ENCODE measurements around the gene AAK1. TPM values are rescaled to one million over a fixed set of nuclear protein-coding genes. Genes with fewer than 3 reads are reported as not detected.
A peak's percentile ranks its signal among the peaks of the same experiment; 100 is the strongest.

Gene AAK1
- total RNA-seq, 2 donors from 2014 or later: 63.0 to 67.0 TPM

DNA sequence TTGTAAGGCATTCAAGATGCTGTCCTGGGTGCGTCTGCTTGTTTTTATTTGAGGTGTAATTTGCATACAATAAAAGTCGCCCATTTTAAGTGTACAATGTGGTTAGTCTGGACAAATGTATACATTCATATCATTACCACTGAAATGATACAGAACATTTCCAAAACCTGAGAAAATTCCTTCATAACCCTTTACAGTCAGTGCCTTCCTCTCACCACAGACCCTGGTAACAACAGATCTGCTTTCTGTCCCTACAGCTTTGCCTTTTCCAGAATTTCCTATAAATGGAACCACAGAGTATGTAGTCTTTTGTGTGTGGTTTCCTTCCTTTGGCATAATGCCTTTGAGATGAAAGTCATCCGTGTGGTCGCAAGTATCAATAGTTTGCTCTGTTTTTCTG lies 160.5 kb downstream of the AAK1 start:
- DNase-seq (ENCODE audit: low spot score): no peak
- intact Hi-C loops (cut with DNase I): no loop called here

DNA sequence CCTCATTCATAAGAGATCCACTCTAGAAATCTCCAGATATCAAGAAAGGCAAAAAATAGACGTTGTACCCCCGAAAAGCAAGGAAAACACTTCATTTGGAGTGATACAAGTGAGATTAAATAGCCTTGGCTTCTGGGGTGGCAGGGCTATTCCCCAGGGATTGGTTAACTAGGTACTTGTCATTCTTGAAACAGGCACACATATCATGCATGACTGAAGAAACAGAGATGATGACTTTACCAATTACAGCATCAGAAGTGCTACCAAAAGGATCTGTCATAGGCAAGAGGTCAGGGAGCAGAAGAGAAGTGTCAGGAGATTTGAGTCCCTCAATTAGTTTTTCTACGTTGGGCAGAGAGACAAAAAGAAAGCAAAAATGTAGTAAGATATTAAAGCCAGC lies 161.1 kb downstream of the AAK1 start:
- no peak for DNase-seq (ENCODE audit: low spot score)
- intact Hi-C loops (cut with DNase I): no loop called here

DNA sequence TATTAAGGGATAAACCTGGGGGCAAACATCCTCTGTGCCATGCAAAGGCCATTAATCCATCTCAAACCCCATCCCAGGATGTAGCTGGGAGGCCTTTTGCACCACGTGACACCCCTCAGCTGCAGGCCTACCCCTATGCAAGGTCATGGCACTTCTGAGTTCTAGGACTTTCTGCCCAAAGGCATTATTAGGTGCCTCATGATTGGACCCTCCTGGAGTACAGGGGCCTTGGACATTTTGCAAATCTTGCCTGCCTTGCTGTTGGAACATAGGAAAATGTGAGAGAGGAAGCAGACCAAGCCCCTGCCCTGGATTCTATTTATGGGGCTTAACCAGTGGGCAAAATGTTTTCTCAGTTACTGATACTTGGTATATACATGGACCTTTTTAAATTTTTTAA lies 162.1 kb downstream of the AAK1 start:
- intact Hi-C loops (cut with DNase I): no loop called here
- no peak for DNase-seq (ENCODE audit: low spot score)

DNA sequence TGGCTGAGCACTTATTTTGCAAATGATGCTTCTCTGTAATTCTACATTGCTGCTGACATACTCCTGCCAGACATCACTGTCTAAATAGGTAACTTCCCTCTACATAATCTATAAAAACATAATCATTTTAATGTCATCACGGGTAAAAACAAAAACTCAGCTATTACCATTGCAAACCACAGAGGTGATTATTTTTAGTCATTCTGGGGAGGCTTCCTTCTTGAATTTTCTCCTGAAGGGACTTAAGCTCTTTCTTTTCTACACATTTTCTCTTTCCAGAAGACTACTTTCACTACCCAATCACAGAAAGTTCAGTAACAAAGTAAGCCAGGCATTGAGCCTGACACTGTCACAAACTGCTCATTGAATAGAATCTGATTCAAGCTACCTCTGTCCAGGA lies 165.9 kb downstream of the AAK1 start:
- DNase-seq (ENCODE audit: low spot score): no peak
- intact Hi-C loops (cut with DNase I): no loop called here

DNA sequence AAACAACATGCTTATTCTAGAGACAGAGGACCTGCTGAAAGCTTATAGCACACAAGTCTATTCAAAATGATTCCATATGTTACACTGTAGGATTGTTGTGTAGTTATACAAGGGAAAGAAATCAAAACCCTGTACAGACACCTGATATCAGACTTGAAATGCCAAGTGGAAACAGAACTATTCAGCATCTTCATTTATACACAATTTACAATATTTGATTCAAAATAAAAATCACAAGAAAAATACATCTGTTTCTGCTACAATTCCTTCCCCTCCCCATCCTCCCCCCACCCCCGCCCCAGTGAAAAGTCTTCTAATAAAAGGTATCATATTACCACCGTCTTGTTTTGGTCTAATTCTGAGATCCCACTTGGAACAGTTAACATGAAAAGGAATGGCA lies 168.9 kb downstream of the AAK1 start:
- intact Hi-C loops (cut with DNase I): no loop called here
- DNase-seq (ENCODE audit: low spot score): no peak

DNA sequence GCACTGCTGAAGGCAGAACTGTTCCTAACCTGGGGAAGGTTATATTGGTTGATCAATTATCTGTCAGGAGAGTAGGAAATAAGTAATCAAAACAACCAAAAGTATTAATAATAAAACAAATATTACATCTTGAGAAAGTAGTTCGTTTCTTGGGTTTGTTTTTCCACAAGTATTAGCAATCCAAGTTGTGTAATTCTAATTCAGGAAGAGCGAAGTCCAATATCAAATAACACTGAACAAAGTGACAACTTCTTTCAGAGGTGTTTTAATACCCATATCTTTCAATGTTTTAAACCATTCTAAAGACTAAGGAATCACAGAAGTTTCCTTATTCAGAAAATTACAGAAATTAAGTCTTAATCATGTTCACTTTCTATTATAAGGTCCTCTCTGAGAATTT lies 171.7 kb downstream of the AAK1 start:
- intact Hi-C loops (cut with DNase I): no loop called here
- DNase-seq (ENCODE audit: low spot score): no peak

DNA sequence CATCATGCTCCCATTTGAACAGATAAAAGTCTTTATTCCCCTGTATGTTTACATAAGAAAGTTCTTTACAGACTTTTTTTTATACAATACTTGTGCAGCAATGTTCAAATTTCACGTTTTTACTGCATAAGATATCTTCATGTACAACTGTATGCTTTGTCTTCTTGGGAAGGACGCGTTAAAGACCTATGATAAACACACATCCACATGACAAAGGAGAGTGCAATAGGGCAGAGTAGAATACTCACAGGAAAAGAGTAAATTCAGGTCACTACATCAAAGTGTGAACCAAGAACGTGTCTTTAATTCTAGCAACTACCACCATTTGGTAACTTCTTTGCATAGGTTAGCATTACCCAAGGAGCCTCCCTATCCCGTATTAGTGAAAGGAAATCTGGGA lies 172.6 kb downstream of the AAK1 start:
- no peak for DNase-seq (ENCODE audit: low spot score)
- intact Hi-C loops (cut with DNase I): no loop called here

DNA sequence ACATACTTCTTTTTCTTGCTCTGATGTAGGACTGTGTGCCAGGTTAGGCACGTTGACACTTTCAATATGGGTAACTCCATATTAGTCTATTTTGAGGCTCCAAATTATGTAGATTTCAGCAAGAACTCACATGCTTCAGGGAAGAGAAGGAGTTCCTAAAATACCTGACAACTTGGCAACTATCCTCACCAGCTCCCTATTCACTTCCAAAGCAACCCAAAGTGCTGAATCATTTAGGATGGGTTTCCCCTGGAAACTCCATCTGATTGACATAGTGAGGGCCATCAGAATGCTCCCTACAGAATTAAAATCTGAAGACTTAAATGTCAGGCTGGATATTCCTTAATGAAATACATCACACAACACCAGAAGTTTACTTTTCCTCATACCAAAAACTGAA lies 173.8 kb downstream of the AAK1 start:
- no peak for DNase-seq (ENCODE audit: low spot score)
- intact Hi-C loops (cut with DNase I): no loop called here

DNA sequence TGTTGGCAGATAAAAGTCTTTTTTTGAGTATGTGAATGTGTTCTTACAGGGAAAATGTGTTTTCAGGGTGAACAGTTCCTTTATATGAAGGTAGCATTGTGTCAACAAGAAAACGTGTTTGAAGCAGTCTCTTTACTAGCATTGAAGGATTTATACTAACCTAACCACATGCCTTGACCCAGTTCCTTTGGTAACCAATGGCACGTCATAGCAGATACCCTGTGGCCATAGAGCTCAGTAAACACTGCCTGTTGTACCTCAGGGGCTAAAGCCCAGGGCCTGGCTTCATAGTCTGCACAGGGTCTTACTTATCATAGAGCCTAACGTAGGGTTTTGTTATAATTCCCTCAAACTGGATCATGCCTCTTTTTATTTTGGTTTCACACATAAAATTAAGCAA lies 174.2 kb downstream of the AAK1 start:
- intact Hi-C loops (cut with DNase I): no loop called here
- no peak for DNase-seq (ENCODE audit: low spot score)

DNA sequence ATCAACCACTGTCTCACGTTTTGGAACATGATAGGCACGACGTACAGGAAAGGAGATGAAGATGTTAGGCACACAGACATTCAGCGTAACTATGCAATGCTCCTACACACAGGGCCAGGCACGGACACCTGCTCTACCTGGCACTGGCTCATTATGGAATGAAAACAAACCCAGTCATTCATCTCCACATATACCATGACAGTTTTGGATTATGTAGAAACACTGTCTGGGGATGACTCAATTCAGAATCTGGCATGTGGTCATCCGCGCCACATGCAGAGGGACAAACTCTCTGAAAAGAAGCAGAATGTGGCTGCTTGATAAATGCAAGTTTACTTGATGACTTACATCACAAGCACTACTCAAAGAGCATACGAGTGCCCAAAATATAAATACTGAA lies 176.8 kb downstream of the AAK1 start:
- intact Hi-C loops (cut with DNase I): no loop called here
- DNase-seq (ENCODE audit: low spot score): no peak

DNA sequence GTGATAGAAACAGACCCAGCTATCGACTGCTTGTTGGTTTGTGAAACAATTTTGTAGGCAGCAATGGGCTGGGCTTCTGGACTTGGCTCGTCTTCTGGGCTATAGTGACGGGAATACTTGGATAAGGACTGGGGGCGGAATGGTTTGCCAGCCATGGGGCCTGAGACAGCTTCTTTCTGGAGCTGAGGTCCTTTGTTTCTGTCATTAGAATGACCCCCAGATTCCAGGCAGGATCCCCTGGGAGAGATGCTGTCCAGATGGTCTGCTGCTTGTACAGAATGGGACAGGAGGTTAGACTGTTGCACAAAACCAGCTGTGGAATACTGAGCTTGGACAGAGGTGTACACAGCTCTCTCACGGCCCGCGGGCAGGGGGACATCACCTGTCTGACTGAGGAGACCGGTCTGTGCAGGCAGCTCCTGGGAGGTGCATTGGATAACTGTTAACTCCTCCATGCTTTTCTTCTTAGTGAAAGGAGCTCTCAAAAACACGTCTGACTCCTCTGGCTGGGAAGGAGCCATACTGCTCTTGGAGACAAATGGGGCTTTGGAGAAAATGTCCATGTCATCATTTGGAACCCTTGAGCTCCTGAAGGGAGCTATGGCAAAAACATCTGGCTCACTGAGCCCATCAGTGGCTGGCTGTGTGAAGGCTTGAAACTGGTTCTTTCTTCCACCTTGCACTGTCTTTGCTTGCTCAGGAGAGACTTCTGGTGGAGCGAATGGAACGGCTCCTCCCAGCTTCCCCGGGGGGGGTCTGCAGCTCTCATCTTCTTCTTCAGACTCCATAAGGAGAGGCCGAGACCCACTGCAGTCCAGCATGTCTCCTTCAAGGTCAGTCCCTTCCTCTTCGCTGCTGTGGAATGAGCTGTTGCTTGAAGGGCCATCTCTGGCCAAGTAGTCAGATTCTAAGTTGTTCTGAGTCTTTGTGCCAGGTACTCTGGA lies 177.8 kb downstream of the AAK1 start:
- intact Hi-C loops (cut with DNase I): no loop called here
- peak; percentile 90 for DNase-seq (ENCODE audit: low spot score)

DNA sequence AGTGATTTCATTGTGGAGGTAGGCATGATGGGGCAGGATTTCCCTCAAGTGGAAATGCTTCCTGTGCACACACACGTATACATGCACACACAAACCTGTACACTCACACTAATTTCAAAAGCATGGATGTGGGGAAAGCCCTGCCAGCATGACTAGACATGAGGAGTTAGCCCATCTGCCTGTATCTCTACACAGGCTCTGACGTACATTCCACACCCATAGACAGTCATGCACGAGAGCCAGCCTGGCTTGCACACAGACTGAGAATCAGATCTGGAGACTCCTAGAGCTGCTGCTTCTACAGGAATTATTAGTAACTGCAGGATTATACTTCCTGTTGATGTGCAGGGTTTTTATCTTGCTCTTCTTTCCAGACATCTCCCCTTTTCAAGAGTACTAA lies 179.0 kb downstream of the AAK1 start:
- intact Hi-C loops (cut with DNase I): no loop called here
- DNase-seq (ENCODE audit: low spot score): peak; percentile 88

DNA sequence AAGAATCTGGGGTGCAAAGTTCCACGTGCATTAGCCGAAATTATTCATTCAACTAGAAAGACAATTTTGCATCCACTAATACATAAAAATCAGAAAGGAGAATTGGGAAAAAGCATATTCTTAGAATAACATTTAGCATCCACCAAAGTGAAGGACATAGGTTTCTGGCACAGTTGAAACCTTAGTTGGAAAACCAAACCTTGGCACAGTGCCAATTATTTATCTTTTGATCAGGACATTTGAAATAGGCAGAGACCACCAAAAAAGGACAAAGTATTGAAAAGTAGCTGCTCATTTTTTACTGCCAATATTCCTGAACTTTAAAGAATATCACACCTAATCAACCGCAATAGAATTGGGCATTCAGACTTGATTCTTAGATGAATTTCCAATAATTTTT lies 180.8 kb downstream of the AAK1 start:
- intact Hi-C loops (cut with DNase I): no loop called here
- no peak for DNase-seq (ENCODE audit: low spot score)

DNA sequence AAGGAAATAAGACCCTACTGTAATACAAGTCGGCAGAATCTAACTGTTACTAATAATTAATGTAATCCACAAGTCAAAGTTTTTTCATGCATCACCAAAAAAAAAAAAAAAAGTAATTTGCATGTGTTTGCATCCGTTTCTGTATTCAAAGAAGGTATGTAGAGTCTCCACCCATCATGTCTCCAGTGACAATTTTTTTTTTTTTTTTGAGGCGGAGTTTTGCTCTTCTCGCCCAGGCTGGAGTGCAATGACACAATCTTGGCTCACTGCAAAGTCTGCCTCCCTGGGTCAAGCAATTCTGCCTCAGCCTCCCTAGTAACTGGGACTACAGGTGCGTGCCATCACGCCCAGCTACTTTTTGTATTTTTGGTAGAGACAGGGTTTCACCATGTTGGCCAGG lies 182.1 kb downstream of the AAK1 start:
- DNase-seq (ENCODE audit: low spot score): no peak
- intact Hi-C loops (cut with DNase I): no loop called here

DNA sequence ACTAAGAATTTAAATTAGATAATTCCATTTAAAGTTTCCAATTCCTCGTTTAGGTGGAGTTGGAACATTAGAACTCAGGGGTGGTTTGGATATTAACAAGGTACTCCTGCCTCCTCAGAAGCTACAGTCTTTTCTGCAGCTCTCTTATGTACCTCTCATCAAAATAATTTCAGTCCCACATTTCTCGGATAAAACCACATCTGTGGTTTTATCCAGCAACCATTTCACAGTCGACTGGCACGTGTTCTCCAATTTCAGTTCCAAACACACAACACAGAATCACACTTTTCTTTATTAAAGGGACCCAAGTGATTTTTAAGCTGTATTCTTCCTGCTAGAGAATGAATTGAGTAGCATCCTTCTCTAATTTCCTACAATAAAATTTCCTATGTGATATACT lies 183.6 kb downstream of the AAK1 start:
- intact Hi-C loops (cut with DNase I): no loop called here
- no peak for DNase-seq (ENCODE audit: low spot score)

DNA sequence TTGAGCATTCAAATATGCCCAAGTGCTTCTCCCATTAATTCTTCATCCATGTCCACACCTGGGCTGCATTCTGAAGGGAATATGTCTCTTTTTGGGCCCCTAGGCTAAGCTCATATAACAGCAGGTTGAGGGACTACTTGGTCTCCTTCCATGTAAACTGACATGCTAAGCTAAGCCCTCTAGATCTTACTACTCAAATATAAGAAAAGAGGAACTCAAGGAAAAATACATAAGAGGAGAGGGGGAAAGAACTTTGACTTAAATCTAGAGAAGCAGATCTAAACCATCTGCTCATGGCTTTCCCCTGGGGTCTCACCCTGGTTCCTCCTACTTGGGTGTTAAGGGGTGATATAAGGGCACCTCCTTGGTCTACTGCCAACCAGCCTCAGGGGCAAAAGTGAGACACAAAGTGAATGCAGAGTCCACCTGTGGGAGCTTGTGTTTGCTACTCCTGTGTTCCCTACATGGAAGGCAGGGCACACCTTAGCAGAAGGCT lies 186.5 kb downstream of the AAK1 start:
- DNase-seq (ENCODE audit: low spot score): no peak
- intact Hi-C loops (cut with DNase I): loop anchor here in 1 of 2 donors (1.0 kb wide), 1 partner anchor 31 kb away; no protein-coding TSS in a partner anchor

DNA sequence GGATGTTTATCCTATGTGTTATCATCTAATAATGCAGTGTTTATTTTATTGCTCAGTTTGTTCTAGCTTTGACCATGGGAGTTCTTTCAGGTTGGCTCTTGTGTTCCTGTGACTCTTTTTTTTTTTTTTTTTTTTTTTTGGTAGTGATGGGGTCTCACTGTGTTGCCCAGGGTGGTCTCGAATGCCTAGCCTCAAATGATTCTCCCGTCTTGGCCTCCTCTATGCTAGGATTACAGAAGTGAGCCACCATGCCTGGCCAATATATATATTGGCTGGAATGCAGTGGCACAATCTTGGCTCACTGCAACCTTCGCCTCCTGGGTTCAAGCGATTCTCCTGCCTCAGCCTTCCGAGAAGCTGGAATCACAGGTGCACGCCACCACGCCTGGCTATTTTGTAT lies 187.4 kb downstream of the AAK1 start:
- intact Hi-C loops (cut with DNase I): loop anchor here in 1 of 2 donors (1.0 kb wide), 1 partner anchor 30 kb away; no protein-coding TSS in a partner anchor
- DNase-seq (ENCODE audit: low spot score): no peak

DNA sequence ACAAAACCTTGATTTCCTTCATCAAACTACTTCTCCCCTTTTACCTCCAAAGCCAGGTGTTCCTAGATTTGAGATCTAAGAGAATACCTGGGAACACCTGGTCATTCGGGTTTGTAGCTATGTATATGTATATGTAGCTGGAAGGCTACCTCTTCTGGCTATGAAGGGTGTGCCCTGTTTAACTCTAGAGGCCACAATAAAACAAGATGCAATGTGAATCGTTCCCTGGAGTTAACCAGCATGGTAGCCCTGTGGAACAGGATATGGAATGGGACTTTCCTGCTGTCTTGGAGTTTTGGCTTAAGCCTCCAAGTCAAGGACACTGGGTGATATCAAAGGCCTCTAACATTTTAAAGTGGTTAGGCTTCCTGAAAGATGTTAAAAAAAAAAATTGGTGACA lies 188.6 kb downstream of the AAK1 start:
- intact Hi-C loops (cut with DNase I): no loop called here

DNA sequence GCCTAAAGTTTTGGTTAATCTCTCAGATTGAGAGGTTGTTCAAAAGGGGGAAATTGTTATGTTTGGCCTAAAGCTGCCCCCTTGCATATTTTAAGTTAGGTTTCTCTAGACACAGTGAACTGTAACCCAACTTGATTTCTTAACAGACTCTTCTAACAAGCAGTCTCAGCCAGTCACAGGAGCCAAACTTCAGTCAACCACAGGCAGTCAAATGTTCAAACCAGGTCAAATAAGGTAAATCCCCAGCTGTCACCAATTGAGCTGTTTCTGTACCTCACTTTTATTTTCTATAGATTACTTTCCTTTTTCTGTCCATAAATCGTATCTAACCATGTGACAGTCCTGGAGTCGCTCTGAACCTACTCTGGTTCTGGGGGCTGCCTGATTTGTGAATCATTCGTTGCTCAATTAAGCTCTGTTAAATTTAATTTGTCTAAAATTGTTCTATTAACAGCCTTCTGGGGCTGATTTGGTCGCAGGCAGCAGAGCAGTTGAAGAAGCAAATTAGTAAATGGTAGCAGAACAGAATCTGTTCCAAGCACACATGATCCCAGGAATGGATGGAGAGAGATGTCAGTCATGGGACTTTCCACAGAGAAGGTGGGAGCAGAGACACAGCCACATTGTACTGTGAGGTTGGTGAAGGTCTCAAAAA lies 189.9 kb downstream of the AAK1 start:
- no peak for DNase-seq (ENCODE audit: low spot score)
- intact Hi-C loops (cut with DNase I): no loop called here

More for the DNA sequence above, 188.6 kb downstream of the AAK1 start:
- DNase-seq (ENCODE audit: low spot score): no peak

DNA sequence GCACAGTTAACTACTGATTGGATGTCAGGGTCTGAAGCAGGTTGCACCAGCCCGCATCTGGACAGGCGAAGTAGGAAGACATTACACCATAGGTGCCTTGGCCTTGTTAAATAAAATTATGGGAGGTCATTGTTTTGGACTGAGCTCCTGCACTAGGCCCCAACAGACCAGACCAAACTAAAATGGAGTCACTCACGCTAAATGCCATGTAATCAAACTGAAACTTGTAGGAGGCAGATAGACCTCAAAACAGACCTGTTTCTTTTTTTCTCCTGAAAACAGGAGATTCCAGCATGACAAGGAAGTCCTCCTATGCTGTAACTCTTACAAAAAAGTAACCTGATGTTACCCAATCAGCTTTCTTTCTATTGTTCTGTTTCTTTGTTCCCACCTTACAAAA lies 190.9 kb downstream of the AAK1 start:
- DNase-seq (ENCODE audit: low spot score): no peak
- intact Hi-C loops (cut with DNase I): no loop called here

All from posterior vena cava (tissue), 2 donors.